GM04503 (cell line): ENCODE data around the gene LRMDA.

Experiments
- DNase-seq: peaks from one replicate; pipeline ENCODE4 v3.0.0-alpha.2; 2012; ENCODE audit warnings: low read depth

The LRMDA gene

GRCh38 chr10:75776738-75777504 is 345.5 kb downstream of the LRMDA start:
- no peak for DNase-seq

- DNase-seq: no peak
These were observed 347.2 kb downstream of the LRMDA start for GRCh38 chr10:75778665-75779064.

- DNase-seq: no peak
These were observed 347.9 kb downstream of the LRMDA start for GRCh38 chr10:75779276-75779675.

- no peak for DNase-seq
These were observed 351.2 kb downstream of the LRMDA start for GRCh38 chr10:75782463-75783248.

GRCh38 chr10:75788394-75789205 is 357.2 kb downstream of the LRMDA start:
- DNase-seq: no peak

GRCh38 chr10:75793848-75794247 is 362.4 kb downstream of the LRMDA start:
- DNase-seq: no peak

- DNase-seq: no peak
These were observed 369.7 kb downstream of the LRMDA start for GRCh38 chr10:75801121-75801520.

GRCh38 chr10:75801661-75802060 is 370.2 kb downstream of the LRMDA start:
- no peak for DNase-seq

GRCh38 chr10:75803121-75803520 is 371.7 kb downstream of the LRMDA start:
- DNase-seq: no peak

- DNase-seq: no peak
These were observed 372.6 kb downstream of the LRMDA start for GRCh38 chr10:75803816-75804552.

GRCh38 chr10:75806186-75806585 is 374.8 kb downstream of the LRMDA start:
- DNase-seq: no peak

- no peak for DNase-seq
These were observed 376.0 kb downstream of the LRMDA start for GRCh38 chr10:75807456-75807855.

GRCh38 chr10:75809003-75809402 is 377.6 kb downstream of the LRMDA start:
- DNase-seq: no peak

- DNase-seq: no peak
These were observed 382.6 kb downstream of the LRMDA start for GRCh38 chr10:75814014-75814413.

GRCh38 chr10:75815066-75815465 is 383.6 kb downstream of the LRMDA start:
- DNase-seq: no peak

- no peak for DNase-seq
These were observed 385.8 kb downstream of the LRMDA start for GRCh38 chr10:75817198-75817597.

- no peak for DNase-seq
These were observed 387.1 kb downstream of the LRMDA start for GRCh38 chr10:75818552-75818951.

GRCh38 chr10:75825235-75825634 is 393.8 kb downstream of the LRMDA start:
- no peak for DNase-seq

- no peak for DNase-seq
These were observed 394.2 kb downstream of the LRMDA start for GRCh38 chr10:75825661-75826060.

- no peak for DNase-seq
These were observed 395.4 kb downstream of the LRMDA start for GRCh38 chr10:75826846-75827245.

GRCh38 chr10:75827587-75828021 is 396.2 kb downstream of the LRMDA start:
- DNase-seq: no peak

GRCh38 chr10:75828413-75828812 is 397.0 kb downstream of the LRMDA start:
- DNase-seq: no peak
